GM18873 (cell line): ENCODE measurements around the gene CDH12.

ENCODE experiments used
- ATAC-seq: cut with Tn5 transposase; IDR thresholded peaks from one replicate; pipeline ENCODE4 v1.9.1; 2021; ENCODE audit warnings: mild to moderate bottlenecking, moderate library complexity, moderate number of reproducible peaks; ENCODE audit not compliant: unreplicated experiment, low FRiP score

CDH12 gene

DNA sequence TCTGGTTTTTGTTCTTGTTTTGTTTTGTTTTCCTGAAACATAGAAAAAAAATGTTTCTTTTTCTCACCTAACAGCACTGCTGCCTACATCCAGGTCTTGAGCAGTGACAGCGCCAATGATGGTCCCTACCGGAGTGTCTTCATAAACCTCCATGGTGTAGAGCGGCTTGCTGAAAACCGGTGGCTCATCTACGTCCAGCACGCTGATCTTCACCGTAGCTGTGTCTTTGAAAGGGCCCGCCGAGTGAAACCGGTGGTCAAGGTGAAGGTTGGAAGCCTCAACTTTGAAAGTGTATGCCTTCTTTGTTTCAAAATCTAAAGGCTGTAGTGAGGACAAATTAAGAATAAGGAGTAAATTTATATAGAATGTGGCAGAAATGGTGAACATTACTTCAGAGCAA is 1051.0 kb downstream of the CDH12 start:
- ATAC-seq, result no peak

DNA sequence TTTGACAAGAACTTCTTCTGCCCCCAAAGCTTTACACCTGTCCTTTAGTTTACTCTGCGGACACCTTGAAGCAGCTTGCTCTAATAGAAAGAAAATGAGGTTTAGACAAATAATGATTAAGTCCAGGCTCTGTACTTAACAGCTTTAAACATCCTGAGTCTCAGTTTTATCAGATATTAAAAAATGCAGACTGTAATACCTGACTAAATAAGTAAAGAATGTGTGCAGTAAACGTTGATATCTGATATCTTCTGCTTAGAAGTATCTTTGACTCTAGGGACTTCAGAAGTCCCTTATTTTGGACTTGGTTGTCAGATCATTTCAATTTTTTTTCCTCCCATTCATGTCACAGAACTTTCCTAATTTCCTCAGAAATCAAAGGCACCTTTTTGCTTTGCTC is 1060.4 kb downstream of the CDH12 start:
- no peak for ATAC-seq

DNA sequence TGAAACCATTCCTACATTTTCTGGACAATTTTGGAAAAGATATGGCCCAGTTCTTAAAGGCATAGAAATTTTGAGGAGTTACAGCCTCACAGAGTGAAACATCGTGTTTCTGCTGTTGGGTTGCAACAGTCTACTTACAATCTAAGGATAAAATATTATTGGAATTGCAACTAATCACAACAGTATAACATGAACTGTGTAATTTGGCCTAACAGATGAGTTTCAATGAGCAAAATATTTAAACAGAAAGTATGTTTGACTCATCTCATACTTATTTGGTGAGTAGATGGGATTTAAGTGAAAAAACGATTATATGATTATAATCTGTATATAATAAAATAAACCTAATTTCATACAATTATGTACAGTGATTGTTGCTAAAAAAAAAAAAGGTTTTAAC is 1061.8 kb downstream of the CDH12 start:
- ATAC-seq, result no peak

DNA sequence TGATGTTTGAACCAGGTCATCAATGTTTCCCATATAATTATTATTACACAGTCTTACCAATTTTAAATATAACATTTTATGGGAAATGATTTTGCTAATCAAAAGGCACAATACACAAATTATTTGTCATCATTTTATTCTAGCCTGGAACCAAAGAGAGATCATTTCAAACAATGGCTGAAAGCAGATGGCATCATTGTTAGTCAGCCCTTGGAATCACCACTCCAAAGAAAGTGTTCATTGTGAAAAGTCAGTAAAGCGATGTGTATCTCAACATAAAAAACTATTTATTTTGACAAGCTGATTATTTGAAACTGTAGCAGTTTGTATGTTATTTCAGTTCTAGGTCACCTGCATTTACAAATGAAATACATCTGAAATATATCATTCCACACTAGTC is 1068.7 kb downstream of the CDH12 start:
- no peak for ATAC-seq

DNA sequence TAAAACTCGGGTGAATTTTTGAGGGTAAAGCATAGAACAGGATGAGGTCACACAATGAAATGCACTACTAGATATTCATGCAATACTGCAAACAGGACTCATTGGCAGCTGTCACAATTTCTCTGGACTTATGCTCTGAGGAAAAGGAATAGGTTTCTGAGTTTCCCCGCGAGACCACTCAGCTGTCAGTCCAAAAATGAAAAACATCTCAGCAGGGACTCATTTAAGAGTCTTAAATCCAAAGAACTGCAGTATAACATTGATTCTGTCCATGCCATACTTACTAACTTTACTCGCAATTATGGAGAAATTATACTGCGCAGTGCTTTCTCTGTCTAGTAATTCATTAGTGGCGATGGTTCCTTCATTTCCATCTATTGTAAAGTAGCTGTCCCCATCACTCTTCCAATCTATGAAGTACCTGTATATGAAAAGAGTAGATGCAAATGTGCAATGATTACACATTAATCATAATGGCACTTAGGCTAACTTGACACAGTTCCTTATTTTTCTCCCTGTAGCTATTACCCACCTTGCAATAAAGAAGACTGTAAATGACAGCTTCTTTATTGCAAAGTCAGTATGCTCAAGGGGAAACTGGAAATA is 1070.0 kb downstream of the CDH12 start:
- no peak for ATAC-seq

DNA sequence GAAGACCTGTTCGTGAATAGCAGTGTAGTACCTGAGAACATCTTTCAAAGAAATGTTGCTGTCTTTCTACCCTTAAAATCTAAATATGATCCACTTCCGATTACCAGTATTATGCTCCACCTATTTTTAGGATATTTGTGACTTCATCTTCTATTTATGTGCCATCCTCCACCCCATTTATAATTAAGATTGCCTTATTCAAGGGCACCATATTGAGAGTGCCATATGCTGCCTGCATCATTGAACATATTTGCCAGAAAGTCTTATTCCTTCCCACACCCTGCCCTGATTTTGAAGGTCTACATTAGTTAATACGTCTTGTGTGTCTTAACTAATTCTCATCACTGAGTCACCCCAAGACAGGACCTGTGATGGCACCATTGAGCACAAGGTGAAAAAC is 1076.7 kb downstream of the CDH12 start:
- ATAC-seq, result no peak

DNA sequence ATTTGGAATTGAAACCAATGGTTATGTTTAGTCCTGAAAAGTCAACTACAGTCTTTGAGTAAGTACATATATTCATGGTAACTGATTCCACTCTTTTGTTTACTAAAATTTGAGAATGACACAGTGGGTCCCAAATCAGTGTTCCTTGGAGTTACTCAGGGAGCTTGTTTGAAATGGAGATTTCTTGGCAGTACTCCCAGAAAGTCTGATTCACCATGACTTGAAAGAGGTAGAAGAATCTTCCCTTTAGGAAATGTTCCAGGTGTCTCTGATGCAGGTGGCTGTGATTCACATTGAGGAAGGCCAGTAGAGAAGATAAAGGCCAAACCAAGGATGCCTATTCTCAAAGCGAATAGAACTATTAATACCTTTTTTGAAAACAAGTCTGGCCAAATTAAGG is 1078.3 kb downstream of the CDH12 start:
- ATAC-seq, result no peak

DNA sequence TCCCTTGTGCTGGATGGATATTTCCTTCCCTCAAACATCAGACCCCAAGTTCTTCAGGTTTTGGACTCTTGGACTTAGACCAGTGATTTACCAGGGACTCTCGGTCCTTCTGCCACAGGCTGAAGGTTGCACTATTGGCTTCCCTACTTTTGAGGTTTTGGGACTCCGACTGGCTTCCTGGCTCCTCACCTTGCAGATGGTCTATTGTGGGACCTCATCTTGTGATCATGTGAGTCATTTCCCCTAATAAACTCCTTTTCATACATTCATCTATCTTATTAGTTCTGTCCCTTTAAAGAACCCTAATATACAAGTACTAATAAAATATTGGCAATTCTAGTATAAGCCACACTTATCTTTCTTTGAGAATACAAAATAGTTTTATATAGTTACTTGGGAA is 1078.9 kb downstream of the CDH12 start:
- ATAC-seq, result no peak

DNA sequence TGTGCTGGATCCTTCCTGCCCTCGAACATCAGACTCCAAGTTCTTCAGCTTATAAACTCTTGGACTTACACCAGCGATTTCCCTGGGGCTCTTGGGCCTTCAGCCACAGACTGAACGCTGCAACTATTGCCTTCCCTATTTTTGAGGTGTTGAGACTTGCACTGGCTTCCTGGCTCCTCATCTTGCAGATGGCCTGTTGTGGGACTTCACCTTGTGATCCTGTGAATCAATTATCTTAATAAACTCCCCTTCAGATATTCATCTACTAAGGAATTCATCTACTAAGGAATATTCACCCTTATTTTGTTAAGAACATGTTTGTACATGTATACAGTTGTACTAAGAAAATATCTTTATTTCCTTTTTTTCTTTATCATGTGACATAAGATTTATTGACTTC is 1079.7 kb downstream of the CDH12 start:
- ATAC-seq, result no peak

DNA sequence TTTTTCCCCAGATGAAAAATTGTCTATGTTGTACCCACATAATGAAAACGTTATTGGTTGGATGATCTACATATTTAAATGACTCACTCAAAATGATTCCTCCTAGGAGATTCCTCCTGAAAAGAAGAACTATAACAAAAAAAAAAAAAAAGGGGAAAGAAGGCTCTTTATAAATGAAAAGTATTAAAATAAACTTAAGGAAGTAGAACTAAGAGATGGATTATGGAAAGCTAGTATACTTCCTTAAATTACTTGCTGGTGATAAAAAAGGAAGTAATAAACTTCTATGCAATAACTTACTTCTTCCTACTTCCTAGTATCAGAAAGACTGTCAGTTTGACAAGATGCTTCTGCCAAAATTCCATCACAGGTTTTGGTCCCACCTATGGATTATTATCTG is 1087.7 kb downstream of the CDH12 start:
- ATAC-seq, result no peak

DNA sequence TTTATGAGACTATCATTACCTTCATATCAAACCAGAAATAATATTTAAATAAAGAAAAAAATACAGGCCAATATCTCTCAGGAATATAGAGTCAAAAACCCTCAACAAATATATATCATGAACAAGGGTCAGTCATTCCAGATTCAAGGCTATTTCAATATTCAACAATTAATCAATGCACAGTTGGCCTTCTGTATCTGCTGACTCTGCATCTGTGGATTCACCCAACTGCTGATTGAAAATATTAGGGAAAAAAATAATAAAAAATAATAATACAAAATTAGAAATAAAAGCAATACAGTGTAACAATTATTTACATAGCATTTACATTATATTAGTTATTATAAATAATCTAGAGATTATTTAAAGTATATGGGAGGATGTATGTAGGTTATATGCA is 1114.0 kb downstream of the CDH12 start:
- ATAC-seq, result no peak

DNA sequence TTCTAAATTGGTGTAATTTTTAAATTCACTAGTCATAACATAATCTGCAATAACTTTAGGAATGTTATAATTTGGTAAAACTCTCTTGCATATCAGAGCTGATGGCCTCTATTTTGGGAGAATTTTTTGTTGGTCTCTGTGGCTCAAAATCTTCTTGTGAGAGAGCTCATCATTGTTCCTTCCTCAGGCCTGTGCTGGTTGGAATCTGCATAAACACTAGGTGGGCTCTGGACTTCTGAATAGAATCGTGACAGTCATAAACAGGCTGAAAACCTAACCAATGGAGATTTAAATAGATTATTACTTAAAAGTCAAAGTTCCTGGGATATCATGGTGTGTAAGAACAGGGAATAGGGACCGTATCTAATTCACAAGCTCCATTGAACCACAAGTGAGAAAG is 1129.6 kb downstream of the CDH12 start:
- ATAC-seq, result no peak

DNA sequence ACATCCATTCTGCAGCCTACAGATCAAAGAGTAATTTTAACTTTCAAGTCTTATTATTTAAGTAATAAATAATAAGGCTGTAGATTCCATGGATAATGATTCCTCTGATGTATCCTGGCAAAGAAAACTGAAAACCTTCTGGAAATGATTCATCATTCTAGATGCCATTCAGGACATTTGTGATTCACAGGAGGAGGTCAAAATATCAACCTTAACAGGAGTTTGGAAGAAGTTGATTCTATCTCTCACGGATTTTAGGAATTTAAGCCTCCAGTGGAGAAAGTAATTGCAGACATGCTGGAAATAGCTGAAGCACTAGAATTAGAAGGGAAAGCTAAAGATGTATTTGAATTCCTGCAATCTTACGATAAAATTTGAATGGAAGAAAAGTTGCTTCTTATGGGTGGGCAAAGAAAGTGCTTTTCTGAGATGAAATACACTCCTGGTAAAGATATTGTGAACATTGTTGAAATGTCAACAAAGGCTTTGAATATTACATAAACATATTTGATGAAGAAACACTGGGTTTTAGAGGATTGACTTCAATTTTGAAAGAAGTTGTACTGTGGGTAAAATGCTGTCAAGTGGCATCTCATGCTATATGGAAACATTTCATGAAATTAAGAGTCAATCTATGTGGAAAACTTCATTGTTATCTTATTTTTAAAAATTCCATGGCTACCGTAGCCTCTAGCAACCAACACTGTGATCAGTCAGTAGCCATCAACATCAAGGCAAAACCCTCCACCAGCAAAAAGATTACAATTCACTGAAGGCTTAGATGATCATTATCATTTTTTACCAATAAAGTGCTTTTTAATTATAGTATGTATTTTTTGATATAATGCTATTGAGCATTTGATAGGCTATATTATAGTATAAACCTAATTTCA is 1141.0 kb downstream of the CDH12 start:
- no peak for ATAC-seq

DNA sequence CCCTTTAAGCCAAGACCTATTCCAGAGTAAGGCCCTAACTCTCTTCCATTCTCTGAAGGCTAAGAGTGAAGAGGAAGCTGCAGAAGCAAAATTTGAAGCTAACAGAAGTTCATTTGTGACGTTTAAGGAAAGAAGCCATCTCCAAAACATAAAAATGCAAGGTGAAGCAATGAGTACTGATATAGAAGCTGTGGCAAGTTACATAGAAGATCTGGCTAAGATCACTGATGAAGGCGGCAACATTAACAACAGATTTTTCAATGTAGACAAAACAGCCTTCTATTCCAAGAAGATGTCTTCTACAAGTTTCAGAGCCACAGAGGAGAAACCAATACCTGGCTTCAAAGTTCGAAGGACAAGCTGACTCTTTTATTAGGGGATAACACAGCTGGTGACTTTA is 1143.4 kb downstream of the CDH12 start:
- no peak for ATAC-seq

DNA sequence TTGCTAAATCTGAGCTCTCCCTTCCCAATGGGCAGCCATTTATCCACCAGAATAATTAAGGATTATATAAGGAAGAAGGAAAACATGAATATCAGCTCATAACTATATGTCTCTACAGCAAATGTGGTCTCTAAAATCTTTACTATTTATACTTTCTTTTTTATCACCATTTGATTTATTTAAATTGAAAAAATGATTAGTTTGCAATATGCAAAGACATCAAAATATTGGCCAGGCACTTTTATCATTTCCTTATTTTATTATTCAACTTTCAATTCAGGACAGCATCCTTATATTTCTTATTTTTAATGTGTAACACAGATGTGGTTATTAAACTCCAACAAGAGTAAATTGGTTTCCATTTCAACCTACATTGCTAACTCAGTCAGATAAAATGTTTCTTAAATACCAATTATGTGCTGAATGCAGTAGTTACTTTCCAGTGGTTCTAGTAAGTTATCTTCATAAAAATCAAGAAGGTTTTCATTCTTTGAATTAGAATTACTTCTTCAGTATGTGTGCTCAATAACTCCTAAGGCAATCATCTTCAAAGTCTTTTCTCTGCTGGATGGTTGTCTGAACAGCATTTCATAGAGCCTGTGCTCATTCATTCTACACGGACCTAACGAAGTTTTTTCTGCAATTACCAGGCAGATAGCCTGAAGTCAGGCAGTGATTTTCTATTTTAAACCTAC is 1148.0 kb downstream of the CDH12 start:
- no peak for ATAC-seq

DNA sequence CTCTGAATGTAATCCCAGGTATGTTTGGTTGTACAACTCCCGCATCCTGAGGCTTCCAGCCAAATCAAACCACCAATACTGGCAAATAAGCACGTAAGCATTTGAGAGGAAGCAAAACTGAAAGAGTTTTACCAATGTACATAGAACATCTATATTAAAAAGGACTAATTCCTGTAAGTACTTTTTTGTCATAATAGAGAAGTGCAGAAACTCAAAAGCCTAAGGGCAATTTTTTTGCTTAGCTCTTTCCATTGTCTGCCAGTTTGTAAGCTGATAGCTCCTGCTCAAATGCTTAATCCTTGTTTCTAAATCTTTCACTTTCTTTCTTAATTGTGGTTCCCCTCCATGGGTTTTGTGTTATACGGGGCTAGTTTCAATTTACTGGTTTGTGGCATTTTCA is 1151.8 kb downstream of the CDH12 start:
- ATAC-seq, result no peak
